ENCODE data around the gene RBM39. TPM values are rescaled to one million over a fixed set of nuclear protein-coding genes. Genes with fewer than 3 reads are reported as not detected.

Gene RBM39
- total and polyA plus RNA-seq, 2 of the 13 experiments (the other 11 are each of a cell fraction or from before 2014, with no cell fraction given), result 788 to 920 TPM

- TF ChIP-seq ZNF678 (CRISPR knock-in tag; IDR thresholded peaks at IDR 0.05), result no peak
- no peak for TF ChIP-seq RAD51 (IDR thresholded peaks at IDR 0.05; ENCODE audit: borderline replicate concordance)
- TF ChIP-seq MED8 (CRISPR knock-in tag; IDR thresholded peaks at IDR 0.05; ENCODE audit: insufficient replicate concordance), result no peak
- 0 out of 2 replicates have a peak, but pooled peaks have one; percentile 82 for TF ChIP-seq TOE1 (CRISPR knock-in tag; IDR thresholded peaks at IDR 0.05)
- TF ChIP-seq FOXK1 (CRISPR knock-in tag; IDR thresholded peaks at IDR 0.05; ENCODE audit: borderline replicate concordance, low read depth), result 0 out of 2 replicates have a peak, but pooled peaks have one; percentile 24
- TF ChIP-seq ZNF644 (CRISPR knock-in tag; IDR thresholded peaks at IDR 0.05; ENCODE audit: low read depth), result peak; percentile 19; the same call in 1 of the 2 replicates
- TF ChIP-seq HDAC6 (IDR thresholded peaks at IDR 0.05; ENCODE audit: low read depth, low read length), result no peak
- no peak for TF ChIP-seq ZNF331 (CRISPR knock-in tag; IDR thresholded peaks at IDR 0.05)
- TF ChIP-seq ZNF367 (CRISPR knock-in tag; IDR thresholded peaks at IDR 0.05; ENCODE audit: borderline replicate concordance), result 0 out of 2 replicates have a peak, but pooled peaks have one; percentile 37
- no peak for TF ChIP-seq PITX1 (CRISPR knock-in tag; IDR thresholded peaks at IDR 0.05)
- 0 out of 2 replicates have a peak, but pooled peaks have one; percentile 51 for TF ChIP-seq ATF7-NPFF (CRISPR knock-in tag; IDR thresholded peaks at IDR 0.05; ENCODE audit: low read depth)
- no peak for TF ChIP-seq CBX5 (CRISPR knock-in tag; IDR thresholded peaks at IDR 0.05; ENCODE audit: borderline replicate concordance)
- no peak; the same call in 1 of the 2 replicates for TF ChIP-seq THAP9 (CRISPR knock-in tag; IDR thresholded peaks at IDR 0.05; ENCODE audit: borderline replicate concordance)
- 0 out of 2 replicates have a peak, but pooled peaks have one; percentile 16 for TF ChIP-seq MED1 (CRISPR knock-in tag; IDR thresholded peaks at IDR 0.05)
- TF ChIP-seq MTA3 (CRISPR knock-in tag; IDR thresholded peaks at IDR 0.05), result no peak
- no peak for TF ChIP-seq ZNF414 (CRISPR knock-in tag; IDR thresholded peaks at IDR 0.05)
- 0 out of 2 replicates have a peak, but pooled peaks have one; percentile 63 for TF ChIP-seq MTF2 (CRISPR knock-in tag; IDR thresholded peaks at IDR 0.05; ENCODE audit: borderline replicate concordance)
- peak; percentile 82 for TF ChIP-seq RXRA (CRISPR knock-in tag; IDR thresholded peaks at IDR 0.05)
- TF ChIP-seq ZNF549 (CRISPR knock-in tag; IDR thresholded peaks at IDR 0.05), result no peak; the same call in 1 of the 2 replicates
- no peak for TF ChIP-seq ZNF776 (CRISPR knock-in tag; IDR thresholded peaks at IDR 0.05)
- TF ChIP-seq HES4 (CRISPR knock-in tag; IDR thresholded peaks at IDR 0.05; ENCODE audit: borderline replicate concordance), result no peak
- no peak for TF ChIP-seq FOXJ3 (CRISPR knock-in tag; IDR thresholded peaks at IDR 0.05; ENCODE audit: borderline replicate concordance)
- TF ChIP-seq FOSL2 (CRISPR knock-in tag; IDR thresholded peaks at IDR 0.05), result peak; percentile 3; the same call in 1 of the 2 replicates
- TF ChIP-seq NKX3-1 (CRISPR knock-in tag; IDR thresholded peaks at IDR 0.05), result 0 out of 2 replicates have a peak, but pooled peaks have one; percentile 51
- TF ChIP-seq GZF1 (CRISPR knock-in tag; IDR thresholded peaks at IDR 0.05), result no peak
- TF ChIP-seq, protein P1, sequence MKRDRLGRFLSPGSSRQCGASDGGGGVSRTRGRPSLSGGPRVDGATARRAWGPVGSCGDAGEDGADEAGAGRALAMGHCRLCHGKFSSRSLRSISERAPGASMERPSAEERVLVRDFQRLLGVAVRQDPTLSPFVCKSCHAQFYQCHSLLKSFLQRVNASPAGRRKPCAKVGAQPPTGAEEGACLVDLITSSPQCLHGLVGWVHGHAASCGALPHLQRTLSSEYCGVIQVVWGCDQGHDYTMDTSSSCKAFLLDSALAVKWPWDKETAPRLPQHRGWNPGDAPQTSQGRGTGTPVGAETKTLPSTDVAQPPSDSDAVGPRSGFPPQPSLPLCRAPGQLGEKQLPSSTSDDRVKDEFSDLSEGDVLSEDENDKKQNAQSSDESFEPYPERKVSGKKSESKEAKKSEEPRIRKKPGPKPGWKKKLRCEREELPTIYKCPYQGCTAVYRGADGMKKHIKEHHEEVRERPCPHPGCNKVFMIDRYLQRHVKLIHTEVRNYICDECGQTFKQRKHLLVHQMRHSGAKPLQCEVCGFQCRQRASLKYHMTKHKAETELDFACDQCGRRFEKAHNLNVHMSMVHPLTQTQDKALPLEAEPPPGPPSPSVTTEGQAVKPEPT (CRISPR knock-in tag; IDR thresholded peaks at IDR 0.05; ENCODE audit: low read depth), result no peak
These were observed 1.8 kb upstream of the RBM39 start (continued) for GRCh38 chr20:35743693-35744491.
